BLaER1 treated with 17β-estradiol and CSF1 and Interleukin-3, amounts not matched to agents 10 nM and 100 nM (cell line): ENCODE data around the gene WNT8B.

ENCODE experiments used
- H3K27ac ChIP-seq, 11 experiments: shearing (Covaris generic); formaldehyde crosslinking; 2 replicates each; pipeline ENCODE4 v1.8.1; 2022
- H3K27me3 ChIP-seq, 11 experiments: shearing (Covaris generic); formaldehyde crosslinking; 2 replicates each; pipeline ENCODE4 v1.8.1; 2022
- H3K36me3 ChIP-seq, 11 experiments: shearing (Covaris generic); formaldehyde crosslinking; 2 replicates each; pipeline ENCODE4 v1.8.1; 2022
- H3K4me1 ChIP-seq, 10 experiments: shearing (Covaris generic); formaldehyde crosslinking; 2 replicates each; pipeline ENCODE4 v1.8.1; 2022
- H3K4me2 ChIP-seq, 11 experiments: shearing (Covaris generic); formaldehyde crosslinking; 2 replicates each; pipeline ENCODE4 v1.8.1; 2022
- H3K4me3 ChIP-seq, 10 experiments: shearing (Covaris generic); formaldehyde crosslinking; 2 replicates each; pipeline ENCODE4 v1.8.1; 2022
- H3K9ac ChIP-seq, 11 experiments: shearing (Covaris generic); formaldehyde crosslinking; 2 replicates each; pipeline ENCODE4 v1.8.1; 2022
- H3K9me3 ChIP-seq, 11 experiments: shearing (Covaris generic); formaldehyde crosslinking; replicated peaks in 1 of 11; 2 replicates each; pipeline ENCODE4 v1.8.1; 2022
- H4K20me1 ChIP-seq, 11 experiments: shearing (Covaris generic); formaldehyde crosslinking; 2 replicates each; pipeline ENCODE4 v1.8.1; 2022
- Cebpa-rat ChIP-seq, 11 experiments: shearing (Covaris generic); IDR thresholded peaks; 2 replicates each; pipeline ENCODE4 v1.8.1; 2022

Gene WNT8B

GRCh38 chr10:100519311-100520051 lies 56.7 kb downstream of the WNT8B start, which contains the start of gene SEC31B:
TSS of gene SEC31B (minus strand) at chr10:100519861. CDS start at chr10:100516952, 2,909 bp downstream.
- H3K4me3 ChIP-seq, result no peak within 1 kb of the TSS
- TF ChIP-seq Cebpa-rat (IDR thresholded peaks at IDR 0.05), result no peak

GRCh38 chr10:100520811-100521210 lies 58.0 kb downstream of the WNT8B start:
- Histone ChIP-seq H3K4me2 (no peak overlapping the region), H3K4me1 (no peaks in the 10 kb centered on the region), H3K36me3 (peaks cover 37 to 81% (median 65%) of the 10 kb centered on the region in 11 experiments), H3K9me3 (no peaks in the 10 kb centered on the region), H3K27ac (no peak overlapping the region), H3K27me3 (no peaks in the 10 kb centered on the region), H4K20me1 (peaks cover 0 to 38% (median 17%) of the 10 kb centered on the region in 11 experiments; a peak in 15 of 22 replicates), H3K4me3 (no peak overlapping the region), H3K9ac (no peak overlapping the region)
- no peak for TF ChIP-seq Cebpa-rat (IDR thresholded peaks at IDR 0.05)

More at GRCh38 chr10:100519311-100520051, 56.7 kb downstream of the WNT8B start, which contains the start of gene SEC31B:
- H3K27me3 ChIP-seq, result no peaks in the 10 kb centered on the region
- H3K9me3 ChIP-seq, result no peaks in the 10 kb centered on the region
- no peak within 1 kb of the TSS for H3K4me2 ChIP-seq
- no peak within 1 kb of the TSS for H3K9ac ChIP-seq
- no peak within 1 kb of the TSS for H3K27ac ChIP-seq
- H3K4me1 ChIP-seq, result no peaks in the 10 kb centered on the region
- H3K36me3 ChIP-seq, result peaks cover 28 to 81% (median 65%) of the 10 kb centered on the region in 11 experiments
- H4K20me1 ChIP-seq, result peaks cover 0 to 33% (median 17%) of the 10 kb centered on the region in 11 experiments; a peak in 15 of 22 replicates

GRCh38 chr10:100522107-100522801 lies 59.4 kb downstream of the WNT8B start:
- no peaks in the 10 kb centered on the region for H3K9me3 ChIP-seq
- TF ChIP-seq Cebpa-rat (IDR thresholded peaks at IDR 0.05), result no peak
- H3K36me3 ChIP-seq, result peaks cover 49 to 81% (median 69%) of the 10 kb centered on the region in 11 experiments
- H3K9ac ChIP-seq, result no peak overlapping the region
- H3K4me2 ChIP-seq, result no peak overlapping the region
- peaks cover 0 to 42% (median 17%) of the 10 kb centered on the region in 11 experiments; a peak in 15 of 22 replicates for H4K20me1 ChIP-seq
- peaks cover 0 to 5% (median 2%) of the 10 kb centered on the region in 10 experiments; a peak in 7 of 20 replicates for H3K4me1 ChIP-seq
- no peak overlapping the region for H3K27ac ChIP-seq
- H3K27me3 ChIP-seq, result no peaks in the 10 kb centered on the region
- no peak overlapping the region for H3K4me3 ChIP-seq

- Histone ChIP-seq H3K27me3 (no peaks in the 10 kb centered on the region), H3K36me3 (peaks cover 53 to 82% (median 74%) of the 10 kb centered on the region in 11 experiments), H3K27ac (no peak overlapping the region), H3K4me2 (no peak overlapping the region), H3K9ac (no peak overlapping the region), H3K4me1 (peaks cover 3 to 12% (median 9%) of the 10 kb centered on the region in 10 experiments), H3K4me3 (no peak overlapping the region), H3K9me3 (no peaks in the 10 kb centered on the region), H4K20me1 (peaks cover 0 to 42% (median 17%) of the 10 kb centered on the region in 11 experiments; a peak in 15 of 22 replicates)
- no peak for TF ChIP-seq Cebpa-rat (IDR thresholded peaks at IDR 0.05)
Measured at GRCh38 chr10:100522945-100523344, 60.1 kb downstream of the WNT8B start.

GRCh38 chr10:100524206-100524605 lies 61.4 kb downstream of the WNT8B start:
- Histone ChIP-seq H3K4me1 (peaks cover 13 to 22% (median 18%) of the 10 kb centered on the region in 10 experiments), H3K36me3 (peaks cover 53 to 84% (median 72%) of the 10 kb centered on the region in 11 experiments), H3K27me3 (no peaks in the 10 kb centered on the region), H3K4me3 (no peak overlapping the region), H3K4me2 (no peak overlapping the region), H3K9me3 (no peaks in the 10 kb centered on the region), H3K9ac (no peak overlapping the region), H4K20me1 (peaks cover 0 to 44% (median 16%) of the 10 kb centered on the region in 11 experiments; a peak in 15 of 22 replicates), H3K27ac (no peak overlapping the region)
- no peak for TF ChIP-seq Cebpa-rat (IDR thresholded peaks at IDR 0.05)

- no peak overlapping the region for H3K27ac ChIP-seq
- no peaks in the 10 kb centered on the region for H3K27me3 ChIP-seq
- H3K4me3 ChIP-seq, result no peak overlapping the region
- peaks cover 53 to 79% (median 68%) of the 10 kb centered on the region in 11 experiments for H3K36me3 ChIP-seq
- no peaks in the 10 kb centered on the region for H3K9me3 ChIP-seq
- H3K4me1 ChIP-seq, result peaks cover 13 to 22% (median 18%) of the 10 kb centered on the region in 10 experiments
- no peak for TF ChIP-seq Cebpa-rat (IDR thresholded peaks at IDR 0.05)
- H3K9ac ChIP-seq, result no peak overlapping the region
- peaks cover 0 to 44% (median 14%) of the 10 kb centered on the region in 11 experiments; a peak in 14 of 22 replicates for H4K20me1 ChIP-seq
- H3K4me2 ChIP-seq, result no peak overlapping the region
Measured at GRCh38 chr10:100524638-100525037, 61.8 kb downstream of the WNT8B start.

GRCh38 chr10:100528123-100528886 lies 65.5 kb downstream of the WNT8B start:
- peaks cover 19 to 31% (median 23%) of the 10 kb centered on the region in 10 experiments for H3K4me1 ChIP-seq
- H3K4me3 ChIP-seq, result peak overlapping the region; percentile 78 to 97 (median 89)
- H3K27me3 ChIP-seq, result no peaks in the 10 kb centered on the region
- peaks cover 0 to 38% (median 11%) of the 10 kb centered on the region in 11 experiments; a peak in 14 of 22 replicates for H4K20me1 ChIP-seq
- peaks cover 42 to 50% (median 47%) of the 10 kb centered on the region in 11 experiments for H3K36me3 ChIP-seq
- peak overlapping the region; percentile 82 to 94 (median 91); a peak in 20 of 22 replicates for H3K9ac ChIP-seq
- H3K4me2 ChIP-seq, result peak overlapping the region; percentile 79 to 99 (median 91)
- H3K9me3 ChIP-seq, result peaks cover 0 to 14% (median 7%) of the 10 kb centered on the region in 11 experiments; a peak in 13 of 22 replicates
- no peak for TF ChIP-seq Cebpa-rat (IDR thresholded peaks at IDR 0.05)
- H3K27ac ChIP-seq, result peak overlapping the region in 10 of 11 experiments; percentile 71 to 93 (median 86); a peak in 20 of 22 replicates

GRCh38 chr10:100528921-100529474 lies 66.2 kb downstream of the WNT8B start:
- Histone ChIP-seq H3K36me3 (peaks cover 35 to 43% (median 40%) of the 10 kb centered on the region in 11 experiments), H3K4me2 (peak overlapping the region; percentile 79 to 99 (median 91)), H3K27ac (peak overlapping the region; percentile 71 to 93 (median 87)), H4K20me1 (peaks cover 0 to 31% (median 7%) of the 10 kb centered on the region in 11 experiments; a peak in 11 of 22 replicates), H3K4me1 (peaks cover 19 to 32% (median 25%) of the 10 kb centered on the region in 10 experiments), H3K27me3 (no peaks in the 10 kb centered on the region), H3K9me3 (peaks cover 0 to 14% (median 7%) of the 10 kb centered on the region in 11 experiments; a peak in 13 of 22 replicates), H3K4me3 (peak overlapping the region; percentile 78 to 97 (median 89)), H3K9ac (peak overlapping the region; percentile 82 to 94 (median 91))
- no peak for TF ChIP-seq Cebpa-rat (IDR thresholded peaks at IDR 0.05)
